PC-9 (cell line): ENCODE measurements around the gene RGS6.

Experiments
- CTCF ChIP-seq: fragments of 200-600 bp; sonication (generic); conservative IDR thresholded peaks from 2 replicates; pipeline ENCODE4 v1.6.1; 2017; ENCODE audit warnings: mixed run types, antibody characterized with exemption, mild to moderate bottlenecking, moderate library complexity
- EZH2 ChIP-seq: fragments of 200-600 bp; sonication (generic); IDR thresholded peaks from 2 replicates; pipeline ENCODE4 v1.8.0; 2017; ENCODE audit warnings: antibody characterized with exemption, low read depth

- TF ChIP-seq CTCF (peak; percentile 58), EZH2 (no peak)
Observed at GRCh38 chr14:72024043-72024407, 91.8 kb downstream of the RGS6 start.
